A172 (cell line): Measurements from ENCODE around the gene KRTAP20-1. TPM values are rescaled to one million over a fixed set of nuclear protein-coding genes. Genes with fewer than 3 reads are reported as not detected.

ENCODE experiments used
- DNase-seq: peaks from one replicate; pipeline ENCODE4 v3.0.0-alpha.2; 2015; ENCODE audit warnings: low spot score
- total RNA-seq: library from RNA; depleted of rRNA; stranded (reverse); fragments of >200 nt; shearing (Covaris generic); gene quantifications from 2 replicates; pipeline ENCODE4 v1.2.3, GENCODE V29; 2014; rRNA removed

Gene KRTAP20-1
- total RNA-seq, 1 experiment from 2014 or later: not detected

- DNase-seq: no peak
Measured at GRCh38 chr21:30646904-30647414, 30.7 kb downstream of the KRTAP20-1 start.

DNA sequence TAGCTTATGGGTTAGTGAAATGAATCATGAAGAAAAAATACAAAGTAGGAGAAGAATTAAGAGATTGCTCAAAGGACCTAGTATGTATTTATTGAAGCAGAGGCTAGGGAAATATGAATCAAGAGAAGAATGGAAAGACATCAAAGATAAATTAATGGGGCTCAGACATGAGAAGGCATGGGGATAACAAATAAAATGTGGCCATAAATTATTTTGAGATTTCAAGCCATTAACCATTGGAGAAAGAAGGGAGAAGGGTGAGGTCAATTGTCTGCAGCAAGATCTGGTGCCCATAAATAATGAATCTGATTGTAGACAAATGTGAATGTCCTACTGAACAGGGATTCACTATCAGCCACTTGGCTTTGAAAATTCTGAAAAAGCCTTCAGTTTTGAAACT is 36.7 kb downstream of the KRTAP20-1 start:
- DNase-seq: no peak

Other genes starting within 250 kb of the KRTAP20-1 start
- not detected in 2 replicates for gene KRTAP13-2, start 244.2 kb upstream of the KRTAP20-1 start, total RNA-seq
- not detected in 2 replicates for gene KRTAP13-1, start 220.4 kb upstream of the KRTAP20-1 start, total RNA-seq
- not detected in 2 replicates for gene KRTAP13-3, start 190.5 kb upstream of the KRTAP20-1 start, total RNA-seq
- gene KRTAP13-4, start 186.2 kb upstream of the KRTAP20-1 start, total RNA-seq: not detected in 2 replicates
- not detected in 2 replicates for gene KRTAP15-1, start 176.2 kb upstream of the KRTAP20-1 start, total RNA-seq
- gene KRTAP19-1, start 136.1 kb upstream of the KRTAP20-1 start, total RNA-seq: not detected in 2 replicates
- gene KRTAP19-2, start 129.0 kb upstream of the KRTAP20-1 start, total RNA-seq: not detected in 2 replicates
- gene KRTAP19-3, start 124.4 kb upstream of the KRTAP20-1 start, total RNA-seq: not detected in 2 replicates
- not detected in 2 replicates for gene KRTAP19-4, start 119.3 kb upstream of the KRTAP20-1 start, total RNA-seq
- gene KRTAP19-5, start 114.3 kb upstream of the KRTAP20-1 start, total RNA-seq: not detected in 2 replicates
- not detected in 2 replicates for gene KRTAP19-6, start 74.6 kb upstream of the KRTAP20-1 start, total RNA-seq
- not detected in 2 replicates for gene KRTAP19-7, start 55.1 kb upstream of the KRTAP20-1 start, total RNA-seq
- not detected in 2 replicates for gene KRTAP22-2, start 26.0 kb upstream of the KRTAP20-1 start, total RNA-seq
- not detected in 2 replicates for gene KRTAP6-3, start 24.0 kb upstream of the KRTAP20-1 start, total RNA-seq
- not detected in 2 replicates for gene KRTAP6-2, start 17.5 kb upstream of the KRTAP20-1 start, total RNA-seq
- gene KRTAP22-1, start 15.3 kb upstream of the KRTAP20-1 start, total RNA-seq: not detected in 2 replicates
- gene KRTAP6-1, start 2.5 kb upstream of the KRTAP20-1 start, total RNA-seq: not detected in 2 replicates
- not detected in 2 replicates for gene KRTAP20-4, start 4.2 kb downstream of the KRTAP20-1 start, total RNA-seq
- gene KRTAP20-2, start 18.8 kb downstream of the KRTAP20-1 start, total RNA-seq: not detected in 2 replicates
- gene KRTAP20-3, start 26.4 kb downstream of the KRTAP20-1 start, total RNA-seq: not detected in 2 replicates
- gene KRTAP21-3, start 102.4 kb downstream of the KRTAP20-1 start, total RNA-seq: not detected in 2 replicates
- not detected in 2 replicates for gene KRTAP21-2, start 130.8 kb downstream of the KRTAP20-1 start, total RNA-seq
- gene KRTAP21-1, start 139.0 kb downstream of the KRTAP20-1 start, total RNA-seq: not detected in 2 replicates
- gene KRTAP8-1, start 196.8 kb downstream of the KRTAP20-1 start, total RNA-seq: not detected in 2 replicates
- not detected in 2 replicates for gene KRTAP7-1, start 213.3 kb downstream of the KRTAP20-1 start, total RNA-seq